Measurements from ENCODE around the gene AFDN.

DNA sequence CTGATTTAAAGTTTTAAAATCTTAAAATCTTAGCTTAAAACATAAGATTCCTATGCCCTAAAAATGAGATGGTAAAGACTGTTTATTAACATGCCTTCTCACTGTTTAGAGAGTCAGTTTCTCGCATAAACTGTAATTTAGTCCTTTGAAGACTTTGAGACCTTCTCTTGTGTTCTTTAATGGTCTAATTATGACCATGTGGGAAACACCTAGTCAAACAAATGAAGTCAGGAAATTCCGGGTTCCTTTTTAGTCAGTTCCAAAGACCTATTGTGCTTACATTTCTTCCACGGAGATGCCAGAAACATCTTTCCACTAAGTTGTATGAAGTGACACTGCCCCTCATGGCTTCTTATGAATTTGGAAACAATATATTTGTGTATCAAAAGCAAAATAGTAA, 106.6 kb downstream of the AFDN start:
- no peak for TF ChIP-seq EZH2 (IDR thresholded peaks at IDR 0.05; ENCODE audit: low read depth, low read length, severe bottlenecking)
- TF ChIP-seq, protein P1, sequence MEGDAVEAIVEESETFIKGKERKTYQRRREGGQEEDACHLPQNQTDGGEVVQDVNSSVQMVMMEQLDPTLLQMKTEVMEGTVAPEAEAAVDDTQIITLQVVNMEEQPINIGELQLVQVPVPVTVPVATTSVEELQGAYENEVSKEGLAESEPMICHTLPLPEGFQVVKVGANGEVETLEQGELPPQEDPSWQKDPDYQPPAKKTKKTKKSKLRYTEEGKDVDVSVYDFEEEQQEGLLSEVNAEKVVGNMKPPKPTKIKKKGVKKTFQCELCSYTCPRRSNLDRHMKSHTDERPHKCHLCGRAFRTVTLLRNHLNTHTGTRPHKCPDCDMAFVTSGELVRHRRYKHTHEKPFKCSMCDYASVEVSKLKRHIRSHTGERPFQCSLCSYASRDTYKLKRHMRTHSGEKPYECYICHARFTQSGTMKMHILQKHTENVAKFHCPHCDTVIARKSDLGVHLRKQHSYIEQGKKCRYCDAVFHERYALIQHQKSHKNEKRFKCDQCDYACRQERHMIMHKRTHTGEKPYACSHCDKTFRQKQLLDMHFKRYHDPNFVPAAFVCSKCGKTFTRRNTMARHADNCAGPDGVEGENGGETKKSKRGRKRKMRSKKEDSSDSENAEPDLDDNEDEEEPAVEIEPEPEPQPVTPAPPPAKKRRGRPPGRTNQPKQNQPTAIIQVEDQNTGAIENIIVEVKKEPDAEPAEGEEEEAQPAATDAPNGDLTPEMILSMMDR (IDR thresholded peaks at IDR 0.05; ENCODE audit: control extremely low read depth in 1 of 3, insufficient read depth in 1 of 3, low read depth in 1 of 3, low read length in 3 of 3): no peak
- no peak for TF ChIP-seq SRF (IDR thresholded peaks at IDR 0.05; ENCODE audit: low read depth, low read length)
- no peak for TF ChIP-seq GABPA (IDR thresholded peaks at IDR 0.05; ENCODE audit: borderline replicate concordance, insufficient read depth, low read length)
- no peak for TF ChIP-seq RBBP5 (IDR thresholded peaks at IDR 0.05; ENCODE audit: borderline replicate concordance, low read depth, low read length)
- TF ChIP-seq, protein P2, sequence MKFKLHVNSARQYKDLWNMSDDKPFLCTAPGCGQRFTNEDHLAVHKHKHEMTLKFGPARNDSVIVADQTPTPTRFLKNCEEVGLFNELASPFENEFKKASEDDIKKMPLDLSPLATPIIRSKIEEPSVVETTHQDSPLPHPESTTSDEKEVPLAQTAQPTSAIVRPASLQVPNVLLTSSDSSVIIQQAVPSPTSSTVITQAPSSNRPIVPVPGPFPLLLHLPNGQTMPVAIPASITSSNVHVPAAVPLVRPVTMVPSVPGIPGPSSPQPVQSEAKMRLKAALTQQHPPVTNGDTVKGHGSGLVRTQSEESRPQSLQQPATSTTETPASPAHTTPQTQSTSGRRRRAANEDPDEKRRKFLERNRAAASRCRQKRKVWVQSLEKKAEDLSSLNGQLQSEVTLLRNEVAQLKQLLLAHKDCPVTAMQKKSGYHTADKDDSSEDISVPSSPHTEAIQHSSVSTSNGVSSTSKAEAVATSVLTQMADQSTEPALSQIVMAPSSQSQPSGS (IDR thresholded peaks at IDR 0.05; ENCODE audit: low read length): no peak
- TF ChIP-seq RNF2 (IDR thresholded peaks at IDR 0.05; ENCODE audit: borderline replicate concordance, low read depth, low read length, missing control alignments, poor library complexity, severe bottlenecking): no peak
- no peak for TF ChIP-seq SIN3A (conservative IDR thresholded peaks at IDR 0.05 in 1 of 2, IDR thresholded peaks at IDR 0.05 in 1 of 2; ENCODE audit: low read depth in 1 of 2, low read length in 2 of 2)
- no peak for TF ChIP-seq RXRA (IDR thresholded peaks at IDR 0.05; ENCODE audit: insufficient read depth, low read depth, low read length)
- no peak for TF ChIP-seq POLR2A (IDR thresholded peaks at IDR 0.05; ENCODE audit: control extremely low read depth in 1 of 2, low read depth in 2 of 2, low read length in 2 of 2)
- no peak for TF ChIP-seq MAFK (IDR thresholded peaks at IDR 0.05; ENCODE audit: low read depth, low read length)
- TF ChIP-seq RFX5 (IDR thresholded peaks at IDR 0.05; ENCODE audit: borderline replicate concordance, low read depth, low read length): no peak
- TF ChIP-seq PHF8 (conservative IDR thresholded peaks at IDR 0.05; ENCODE audit: low read depth, low read length): no peak

Measured in H1 (cell line).